GM12878 (cell line): Measurements from ENCODE around the gene WBP11. TPM values are rescaled to one million over a fixed set of nuclear protein-coding genes. Genes with fewer than 3 reads are reported as not detected.

Source experiments
- BRCA1 ChIP-seq: IDR thresholded peaks from 2 replicates; pipeline ENCODE4 v1.6.1; 2011; ENCODE audit warnings: low read depth, low read length, improper control_type of control experiment
- MAX ChIP-seq: IDR thresholded peaks from 2 replicates; pipeline ENCODE4 v1.6.1; 2012; ENCODE audit warnings: low read depth, low read length, improper control_type of control experiment
- NFIC ChIP-seq: IDR thresholded peaks from 2 replicates; pipeline ENCODE4 v1.6.1; 2012; ENCODE audit warnings: low read depth, mild to moderate bottlenecking, inconsistent platforms, low read length, moderate library complexity
- POLR2A ChIP-seq: IDR thresholded peaks from 2 replicates; pipeline ENCODE4 v1.6.1; 2011; ENCODE audit warnings: low read depth, mild to moderate bottlenecking, low read length
- RAD21 ChIP-seq: IDR thresholded peaks from 2 replicates; pipeline ENCODE4 v1.6.1; 2011; ENCODE audit warnings: mild to moderate bottlenecking, low read depth, low read length, moderate library complexity; ENCODE audit not compliant: insufficient read depth
- RUNX3 ChIP-seq: IDR thresholded peaks from 2 replicates; pipeline ENCODE4 v1.6.1; 2012; ENCODE audit warnings: low read length, inconsistent platforms
- TARDBP ChIP-seq: IDR thresholded peaks from 2 replicates; pipeline ENCODE4 v1.6.1; 2016; ENCODE audit warnings: borderline replicate concordance
- ZBTB11 ChIP-seq: fragments of 450-650 bp; formaldehyde crosslinking; IDR thresholded peaks from 2 replicates; pipeline ENCODE4 v1.5.0; 2022; ENCODE audit warnings: mild to moderate bottlenecking, missing genetic modification characterization
- polyA plus RNA-seq, 11 experiments: library from polyadenylated mRNA; depleted of rRNA in 4 of 11; unstranded in 6 of 11; stranded (reverse) in 5 of 11; fragments of >200 nt; fragmentation: Nextera tagmentation in 4 of 11; fragmentation: Illumina TruSeq in 1 of 11; extraction: Ambion mirVana in 4 of 11; extraction: Trizol in 1 of 11; gene quantifications; 1 replicate in 1 of 11; 2 replicates in 10 of 11; pipeline versions ENCODE4 v1.2.1 to v1.2.3, GENCODE V29; 2011 to 2016; ENCODE audit warnings: inconsistent platforms in 2 of 11, missing spikeins in 2 of 11, low read depth in 1 of 11
- total RNA-seq, 4 experiments: library from RNA; depleted of rRNA in 3 of 4; stranded (reverse); fragments of >200 nt in 3 of 4; fragmentation: Illumina TruSeq in 1 of 4; extraction: Trizol in 1 of 4; gene quantifications; 2 replicates each; pipeline versions ENCODE4 v1.2.1 to v1.2.3, GENCODE V29; 2013 to 2021

WBP11 gene
- total and polyA plus RNA-seq, 10 of the 15 experiments (the other 5 are each of a cell fraction or from before 2014, with no cell fraction given), result 11.5 to 107 (median 29.1) TPM

DNA sequence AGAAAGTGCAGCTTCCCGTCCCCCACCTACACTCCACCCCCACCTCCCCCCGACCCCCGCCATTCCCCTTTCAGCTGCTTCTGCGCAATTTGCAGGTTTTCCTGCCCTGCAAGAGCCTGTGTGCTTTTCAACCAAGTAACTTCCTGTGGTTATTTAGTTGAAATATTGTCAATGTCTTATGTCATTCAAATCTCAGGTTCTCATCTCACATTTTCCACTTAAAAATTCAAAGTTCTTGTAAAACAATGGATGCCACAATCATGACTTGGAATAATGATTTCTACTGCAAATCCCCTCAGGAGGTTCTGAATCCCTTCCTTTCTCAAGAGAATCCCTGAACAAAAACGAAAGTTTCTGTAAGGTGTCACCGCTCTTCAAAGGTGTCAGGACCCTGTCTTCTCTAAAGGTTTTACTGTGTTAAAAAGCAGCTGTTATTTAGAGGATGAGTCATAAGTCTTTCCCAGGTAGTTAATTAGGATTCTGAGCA, 31.6 kb downstream of the WBP11 start (continued):
- peak; percentile 56; the same call in 1 of the 2 replicates for TF ChIP-seq RUNX3
- no peak for TF ChIP-seq POLR2A
- peak; percentile 34; the same call in 1 of the 2 replicates for TF ChIP-seq NFIC
- no peak for TF ChIP-seq RAD21
- no peak for TF ChIP-seq TARDBP
- no peak for TF ChIP-seq MAX
- no peak for TF ChIP-seq ZBTB11 (CRISPR knock-in tag)
- TF ChIP-seq BRCA1, result no peak
- TF ChIP-seq, all 136 proteins: peak for 15
